HepG2 (cell line): ENCODE measurements around the gene MRAP. TPM values are rescaled to one million over a fixed set of nuclear protein-coding genes. Genes with fewer than 3 reads are reported as not detected.

Source experiments
- DNMT1 ChIP-seq: sonication (generic); formaldehyde crosslinking; IDR thresholded peaks from 2 replicates; pipeline ENCODE4 v1.5.1; 2020; ENCODE audit warnings: mild to moderate bottlenecking, missing genetic modification reagents
- GTF3A ChIP-seq: sonication (generic); formaldehyde crosslinking; conservative IDR thresholded peaks from 2 replicates; pipeline ENCODE4 v1.4.0; 2020; ENCODE audit warnings: mild to moderate bottlenecking, missing genetic modification reagents
- IKZF4 ChIP-seq: sonication (generic); formaldehyde crosslinking; IDR thresholded peaks from 2 replicates; pipeline ENCODE4 v1.5.1; 2020; ENCODE audit warnings: borderline replicate concordance, mild to moderate bottlenecking, low read depth, missing genetic modification reagents; ENCODE audit errors: not compliant biosample characterization
- NFE2 ChIP-seq: sonication (generic); formaldehyde crosslinking; IDR thresholded peaks from 2 replicates; pipeline ENCODE4 v1.4.0; 2020; ENCODE audit warnings: missing genetic modification reagents
- NONO ChIP-seq, 2 experiments: fragments of 450-650 bp in 1 of 2; sonication (generic) in 1 of 2; formaldehyde crosslinking in 1 of 2; IDR thresholded peaks in 1 of 2; conservative IDR thresholded peaks in 1 of 2; 2 replicates each; pipeline versions ENCODE4 v1.6.1 to v1.8.0; 2017 to 2022; ENCODE audit warnings: mild to moderate bottlenecking in 1 of 2, missing genetic modification reagents in 1 of 2, moderate library complexity in 1 of 2
- ZNF143 ChIP-seq: sonication (generic); formaldehyde crosslinking; IDR thresholded peaks from 2 replicates; pipeline ENCODE4 v1.4.0; 2020; ENCODE audit warnings: missing genetic modification reagents
- ZNF543 ChIP-seq: sonication (generic); formaldehyde crosslinking; IDR thresholded peaks from 2 replicates; pipeline ENCODE4 v1.4.0; 2020; ENCODE audit warnings: mild to moderate bottlenecking, missing genetic modification reagents
- ZNF703 ChIP-seq: sonication (generic); formaldehyde crosslinking; IDR thresholded peaks from 2 replicates; pipeline ENCODE4 v1.5.1; 2020; ENCODE audit warnings: missing genetic modification reagents, mild to moderate bottlenecking, moderate library complexity, borderline replicate concordance
- ZNF720 ChIP-seq: sonication (generic); formaldehyde crosslinking; IDR thresholded peaks from 2 replicates; pipeline ENCODE4 v1.4.0; 2020; ENCODE audit warnings: missing genetic modification reagents
- polyA plus RNA-seq, 8 experiments: library from polyadenylated mRNA; depleted of rRNA in 3 of 8; stranded (reverse) in 7 of 8; unstranded in 1 of 8; fragments of >200 nt; fragmentation: Illumina TruSeq in 4 of 8; extraction: Trizol in 4 of 8; gene quantifications; 2 replicates each; pipeline versions ENCODE4 v1.2.1 to v1.2.3, GENCODE V29; 2011 to 2016; ENCODE audit warnings: low read depth in 4 of 8, missing spikeins in 1 of 8, mixed read lengths in 1 of 8; ENCODE audit not compliant: insufficient read depth in 1 of 8
- total RNA-seq, 5 experiments: library from RNA; depleted of rRNA; stranded (reverse); fragments of >200 nt; fragmentation: Illumina TruSeq; extraction: Trizol; gene quantifications; 2 replicates each; pipeline ENCODE4 v1.2.3, GENCODE V29; 2016; ENCODE audit warnings: low read depth in 1 of 5
- TF ChIP-seq, protein P1 (sequence below): sonication (generic); formaldehyde crosslinking; IDR thresholded peaks from 2 replicates; pipeline ENCODE4 v1.5.0; 2020; ENCODE audit warnings: missing genetic modification reagents, mild to moderate bottlenecking, borderline replicate concordance
- TF ChIP-seq, protein P2 (sequence below): IDR thresholded peaks from 2 replicates; pipeline ENCODE4 v1.6.1; 2016; ENCODE audit warnings: mild to moderate bottlenecking
- TF ChIP-seq, protein P3 (sequence below): sonication (generic); formaldehyde crosslinking; conservative IDR thresholded peaks from 2 replicates; pipeline ENCODE4 v1.8.0; 2022; ENCODE audit warnings: missing genetic modification reagents
- TF ChIP-seq, protein P4 (sequence below): sonication (generic); formaldehyde crosslinking; IDR thresholded peaks from 2 replicates; pipeline ENCODE4 v1.4.0; 2020; ENCODE audit warnings: missing genetic modification reagents, borderline replicate concordance

MRAP gene
- total and polyA plus RNA-seq, 2 of the 13 experiments (the other 11 are each of a cell fraction or from before 2014, with no cell fraction given) = 0.46 to 1.2 TPM

DNA sequence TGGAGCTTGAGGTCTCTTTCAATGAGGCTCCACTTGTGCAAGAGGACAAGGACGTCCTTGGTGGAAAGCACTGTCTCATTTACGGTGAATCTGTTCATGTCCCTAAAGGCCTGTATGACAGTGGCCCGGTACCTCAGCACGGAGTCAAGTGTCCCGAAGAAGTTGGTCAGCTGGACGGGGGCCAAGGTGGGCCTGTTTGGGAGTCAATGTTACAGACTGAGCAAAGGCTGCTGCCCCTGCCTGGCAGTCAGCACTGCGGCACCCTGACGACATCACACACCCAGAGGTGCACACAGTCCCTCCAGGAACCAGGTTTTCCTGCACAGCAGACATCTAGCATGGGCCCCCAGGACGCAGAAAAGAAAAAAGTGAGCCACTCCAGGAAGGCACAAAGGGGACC lies 19.1 kb downstream of the MRAP start (continued):
- no peak for TF ChIP-seq DNMT1 (CRISPR knock-in tag)
- TF ChIP-seq IKZF4 (CRISPR knock-in tag) = no peak
- TF ChIP-seq ZNF543 (CRISPR knock-in tag) = no peak
- TF ChIP-seq, protein P1, sequence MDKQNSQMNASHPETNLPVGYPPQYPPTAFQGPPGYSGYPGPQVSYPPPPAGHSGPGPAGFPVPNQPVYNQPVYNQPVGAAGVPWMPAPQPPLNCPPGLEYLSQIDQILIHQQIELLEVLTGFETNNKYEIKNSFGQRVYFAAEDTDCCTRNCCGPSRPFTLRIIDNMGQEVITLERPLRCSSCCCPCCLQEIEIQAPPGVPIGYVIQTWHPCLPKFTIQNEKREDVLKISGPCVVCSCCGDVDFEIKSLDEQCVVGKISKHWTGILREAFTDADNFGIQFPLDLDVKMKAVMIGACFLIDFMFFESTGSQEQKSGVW = no peak
- TF ChIP-seq NONO (IDR thresholded peaks at IDR 0.05) = no peak
- no peak for TF ChIP-seq NONO (CRISPR knock-in tag; conservative IDR thresholded peaks at IDR 0.05)
- TF ChIP-seq NFE2 (CRISPR knock-in tag) = no peak
- no peak for TF ChIP-seq ZNF703
- TF ChIP-seq, protein P2, sequence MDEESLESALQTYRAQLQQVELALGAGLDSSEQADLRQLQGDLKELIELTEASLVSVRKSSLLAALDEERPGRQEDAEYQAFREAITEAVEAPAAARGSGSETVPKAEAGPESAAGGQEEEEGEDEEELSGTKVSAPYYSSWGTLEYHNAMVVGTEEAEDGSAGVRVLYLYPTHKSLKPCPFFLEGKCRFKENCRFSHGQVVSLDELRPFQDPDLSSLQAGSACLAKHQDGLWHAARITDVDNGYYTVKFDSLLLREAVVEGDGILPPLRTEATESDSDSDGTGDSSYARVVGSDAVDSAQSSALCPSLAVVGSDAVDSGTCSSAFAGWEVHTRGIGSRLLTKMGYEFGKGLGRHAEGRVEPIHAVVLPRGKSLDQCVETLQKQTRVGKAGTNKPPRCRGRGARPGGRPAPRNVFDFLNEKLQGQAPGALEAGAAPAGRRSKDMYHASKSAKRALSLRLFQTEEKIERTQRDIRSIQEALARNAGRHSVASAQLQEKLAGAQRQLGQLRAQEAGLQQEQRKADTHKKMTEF (CRISPR knock-in tag) = no peak
- TF ChIP-seq, protein P3, sequence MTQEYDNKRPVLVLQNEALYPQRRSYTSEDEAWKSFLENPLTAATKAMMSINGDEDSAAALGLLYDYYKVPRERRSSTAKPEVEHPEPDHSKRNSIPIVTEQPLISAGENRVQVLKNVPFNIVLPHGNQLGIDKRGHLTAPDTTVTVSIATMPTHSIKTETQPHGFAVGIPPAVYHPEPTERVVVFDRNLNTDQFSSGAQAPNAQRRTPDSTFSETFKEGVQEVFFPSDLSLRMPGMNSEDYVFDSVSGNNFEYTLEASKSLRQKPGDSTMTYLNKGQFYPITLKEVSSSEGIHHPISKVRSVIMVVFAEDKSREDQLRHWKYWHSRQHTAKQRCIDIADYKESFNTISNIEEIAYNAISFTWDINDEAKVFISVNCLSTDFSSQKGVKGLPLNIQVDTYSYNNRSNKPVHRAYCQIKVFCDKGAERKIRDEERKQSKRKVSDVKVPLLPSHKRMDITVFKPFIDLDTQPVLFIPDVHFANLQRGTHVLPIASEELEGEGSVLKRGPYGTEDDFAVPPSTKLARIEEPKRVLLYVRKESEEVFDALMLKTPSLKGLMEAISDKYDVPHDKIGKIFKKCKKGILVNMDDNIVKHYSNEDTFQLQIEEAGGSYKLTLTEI (CRISPR knock-in tag) = no peak
- no peak for TF ChIP-seq GTF3A (CRISPR knock-in tag)
- TF ChIP-seq ZNF143 = no peak
- no peak for TF ChIP-seq ZNF720 (CRISPR knock-in tag)
- TF ChIP-seq, protein P4, sequence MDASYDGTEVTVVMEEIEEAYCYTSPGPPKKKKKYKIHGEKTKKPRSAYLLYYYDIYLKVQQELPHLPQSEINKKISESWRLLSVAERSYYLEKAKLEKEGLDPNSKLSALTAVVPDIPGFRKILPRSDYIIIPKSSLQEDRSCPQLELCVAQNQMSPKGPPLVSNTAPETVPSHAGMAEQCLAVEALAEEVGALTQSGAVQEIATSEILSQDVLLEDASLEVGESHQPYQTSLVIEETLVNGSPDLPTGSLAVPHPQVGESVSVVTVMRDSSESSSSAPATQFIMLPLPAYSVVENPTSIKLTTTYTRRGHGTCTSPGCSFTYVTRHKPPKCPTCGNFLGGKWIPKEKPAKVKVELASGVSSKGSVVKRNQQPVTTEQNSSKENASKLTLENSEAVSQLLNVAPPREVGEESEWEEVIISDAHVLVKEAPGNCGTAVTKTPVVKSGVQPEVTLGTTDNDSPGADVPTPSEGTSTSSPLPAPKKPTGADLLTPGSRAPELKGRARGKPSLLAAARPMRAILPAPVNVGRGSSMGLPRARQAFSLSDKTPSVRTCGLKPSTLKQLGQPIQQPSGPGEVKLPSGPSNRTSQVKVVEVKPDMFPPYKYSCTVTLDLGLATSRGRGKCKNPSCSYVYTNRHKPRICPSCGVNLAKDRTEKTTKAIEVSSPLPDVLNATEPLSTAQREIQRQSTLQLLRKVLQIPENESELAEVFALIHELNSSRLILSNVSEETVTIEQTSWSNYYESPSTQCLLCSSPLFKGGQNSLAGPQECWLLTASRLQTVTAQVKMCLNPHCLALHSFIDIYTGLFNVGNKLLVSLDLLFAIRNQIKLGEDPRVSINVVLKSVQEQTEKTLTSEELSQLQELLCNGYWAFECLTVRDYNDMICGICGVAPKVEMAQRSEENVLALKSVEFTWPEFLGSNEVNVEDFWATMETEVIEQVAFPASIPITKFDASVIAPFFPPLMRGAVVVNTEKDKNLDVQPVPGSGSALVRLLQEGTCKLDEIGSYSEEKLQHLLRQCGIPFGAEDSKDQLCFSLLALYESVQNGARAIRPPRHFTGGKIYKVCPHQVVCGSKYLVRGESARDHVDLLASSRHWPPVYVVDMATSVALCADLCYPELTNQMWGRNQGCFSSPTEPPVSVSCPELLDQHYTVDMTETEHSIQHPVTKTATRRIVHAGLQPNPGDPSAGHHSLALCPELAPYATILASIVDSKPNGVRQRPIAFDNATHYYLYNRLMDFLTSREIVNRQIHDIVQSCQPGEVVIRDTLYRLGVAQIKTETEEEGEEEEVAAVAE (CRISPR knock-in tag) = no peak
- TF ChIP-seq, all 625 proteins: peak for 0
